Prostate gland (tissue), 2 donors: ENCODE measurements around the gene PPP5C.

ENCODE experiments used
- POLR2A ChIP-seq: fragments of 450-650 bp; IDR thresholded peaks from one replicate; pipeline ENCODE4 v1.6.1; 2016; ENCODE audit warnings: antibody characterized with exemption, mild to moderate bottlenecking
- POLR2AphosphoS5 ChIP-seq: sonication (generic); formaldehyde crosslinking; IDR thresholded peaks from one replicate; pipeline ENCODE4 v1.6.1; 2017; ENCODE audit warnings: antibody characterized with exemption
- TF ChIP-seq, protein P1 (sequence below), 4 experiments: fragments of 200-600 bp in 2 of 4; fragments of 450-650 bp in 2 of 4; sonication (generic) in 2 of 4; IDR thresholded peaks; 1 replicate in 3 of 4; 2 replicates in 1 of 4; pipeline ENCODE4 v1.5.1; 2016 to 2019; ENCODE audit warnings: antibody characterized with exemption in 4 of 4, mild to moderate bottlenecking in 2 of 4, moderate library complexity in 2 of 4

- TF ChIP-seq, protein P1, sequence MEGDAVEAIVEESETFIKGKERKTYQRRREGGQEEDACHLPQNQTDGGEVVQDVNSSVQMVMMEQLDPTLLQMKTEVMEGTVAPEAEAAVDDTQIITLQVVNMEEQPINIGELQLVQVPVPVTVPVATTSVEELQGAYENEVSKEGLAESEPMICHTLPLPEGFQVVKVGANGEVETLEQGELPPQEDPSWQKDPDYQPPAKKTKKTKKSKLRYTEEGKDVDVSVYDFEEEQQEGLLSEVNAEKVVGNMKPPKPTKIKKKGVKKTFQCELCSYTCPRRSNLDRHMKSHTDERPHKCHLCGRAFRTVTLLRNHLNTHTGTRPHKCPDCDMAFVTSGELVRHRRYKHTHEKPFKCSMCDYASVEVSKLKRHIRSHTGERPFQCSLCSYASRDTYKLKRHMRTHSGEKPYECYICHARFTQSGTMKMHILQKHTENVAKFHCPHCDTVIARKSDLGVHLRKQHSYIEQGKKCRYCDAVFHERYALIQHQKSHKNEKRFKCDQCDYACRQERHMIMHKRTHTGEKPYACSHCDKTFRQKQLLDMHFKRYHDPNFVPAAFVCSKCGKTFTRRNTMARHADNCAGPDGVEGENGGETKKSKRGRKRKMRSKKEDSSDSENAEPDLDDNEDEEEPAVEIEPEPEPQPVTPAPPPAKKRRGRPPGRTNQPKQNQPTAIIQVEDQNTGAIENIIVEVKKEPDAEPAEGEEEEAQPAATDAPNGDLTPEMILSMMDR (IDR thresholded peaks at IDR 0.05): no peak
- TF ChIP-seq POLR2A (no peak), POLR2AphosphoS5 (no peak)
Observed at GRCh38 chr19:46351241-46352041, 4.6 kb downstream of the PPP5C start.
